ENCODE data around the gene CCSER1.

GRCh38 chr4:90536408-90536807, 409.2 kb downstream of the CCSER1 start:
- TF ChIP-seq, protein P1, sequence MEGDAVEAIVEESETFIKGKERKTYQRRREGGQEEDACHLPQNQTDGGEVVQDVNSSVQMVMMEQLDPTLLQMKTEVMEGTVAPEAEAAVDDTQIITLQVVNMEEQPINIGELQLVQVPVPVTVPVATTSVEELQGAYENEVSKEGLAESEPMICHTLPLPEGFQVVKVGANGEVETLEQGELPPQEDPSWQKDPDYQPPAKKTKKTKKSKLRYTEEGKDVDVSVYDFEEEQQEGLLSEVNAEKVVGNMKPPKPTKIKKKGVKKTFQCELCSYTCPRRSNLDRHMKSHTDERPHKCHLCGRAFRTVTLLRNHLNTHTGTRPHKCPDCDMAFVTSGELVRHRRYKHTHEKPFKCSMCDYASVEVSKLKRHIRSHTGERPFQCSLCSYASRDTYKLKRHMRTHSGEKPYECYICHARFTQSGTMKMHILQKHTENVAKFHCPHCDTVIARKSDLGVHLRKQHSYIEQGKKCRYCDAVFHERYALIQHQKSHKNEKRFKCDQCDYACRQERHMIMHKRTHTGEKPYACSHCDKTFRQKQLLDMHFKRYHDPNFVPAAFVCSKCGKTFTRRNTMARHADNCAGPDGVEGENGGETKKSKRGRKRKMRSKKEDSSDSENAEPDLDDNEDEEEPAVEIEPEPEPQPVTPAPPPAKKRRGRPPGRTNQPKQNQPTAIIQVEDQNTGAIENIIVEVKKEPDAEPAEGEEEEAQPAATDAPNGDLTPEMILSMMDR (IDR thresholded peaks at IDR 0.05; ENCODE audit: low read length) = no peak
- no peak for TF ChIP-seq EZH2 (IDR thresholded peaks at IDR 0.05; ENCODE audit: borderline replicate concordance, low read length)

Measured in OCI-LY1 (cell line).